ENCODE measurements around the gene MTX1. TPM values are rescaled to one million over a fixed set of nuclear protein-coding genes. Genes with fewer than 3 reads are reported as not detected.
A peak's percentile ranks its signal among the peaks of the same experiment; 100 is the strongest.

MTX1 gene
- polyA plus RNA-seq, 2 donors, result 43.6 to 51.4 TPM

DNA sequence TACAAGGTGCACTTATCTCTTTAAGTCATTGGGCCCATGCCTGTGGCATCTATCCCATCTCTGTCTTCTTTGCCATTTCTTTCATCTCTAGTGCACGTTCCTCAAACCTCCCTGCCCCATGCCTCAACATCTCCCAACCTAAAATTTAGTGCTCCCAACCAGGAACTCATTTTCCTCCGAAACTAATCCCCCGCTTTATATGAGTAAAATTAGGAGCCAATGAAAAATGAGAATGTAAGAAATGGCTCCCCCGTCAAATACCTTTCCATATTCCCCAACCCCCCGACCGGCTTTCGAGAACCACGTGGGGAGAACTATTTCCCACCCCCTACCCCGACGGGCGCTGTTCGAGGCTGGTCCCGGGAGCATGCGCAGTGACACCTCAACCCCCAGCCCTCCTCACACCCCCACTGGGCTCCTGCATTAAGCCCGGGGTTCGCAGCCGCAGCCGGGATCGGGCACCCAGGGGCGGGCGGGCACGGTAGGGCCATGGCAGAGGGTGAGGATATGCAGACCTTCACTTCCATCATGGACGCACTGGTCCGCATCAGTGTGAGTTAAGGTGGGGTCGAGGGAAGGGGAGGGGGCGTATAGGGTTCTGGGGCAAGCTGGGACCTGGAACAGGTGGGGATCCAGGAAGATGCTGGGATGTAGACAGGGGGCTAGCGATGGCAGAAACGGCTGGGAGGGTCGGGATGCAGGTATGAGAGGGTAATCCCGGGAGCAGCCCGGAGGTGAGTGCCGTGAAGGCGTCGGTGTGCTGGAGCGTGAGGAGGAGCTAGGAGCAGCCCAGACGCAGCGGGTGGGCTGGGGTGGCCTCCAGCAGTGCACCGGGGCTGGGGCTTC, 34.8 kb upstream of the MTX1 start, which contains the start of gene TRIM46:
Gene TRIM46, plus strand, starts transcription at position 372 of the 846 bp plus-strand sequence. Its CDS starts 118 bp downstream, at position 490.
- H3K4me3 ChIP-seq (ENCODE audit: low read depth in 1 of 2, low read length in 2 of 2), result peak within 1 kb of the TSS; percentile 81 to 86
- no peaks in the 10 kb centered on the region for H3K9me3 ChIP-seq (ENCODE audit: control insufficient read depth in 2 of 2, insufficient read depth in 1 of 2, low read depth in 1 of 2, low read length in 1 of 2)
- WGBS, 2 donors, result 2 to 4% methylated on average over 38 of the region's 38 CpGs
- peaks cover 0 to 11% of the 10 kb centered on the region in 2 donors for H3K4me1 ChIP-seq (ENCODE audit: control insufficient read depth in 2 of 2, insufficient read depth in 2 of 2, low read length in 1 of 2)
- no peaks in the 10 kb centered on the region for H3K27me3 ChIP-seq (ENCODE audit: control insufficient read depth in 1 of 2, insufficient read depth in 2 of 2, low read length in 2 of 2)
- peak within 1 kb of the TSS; percentile 90 to 96 for H3K27ac ChIP-seq (ENCODE audit: low read depth in 2 of 2, low read length in 1 of 2)
- peaks cover 0 to 11% of the 10 kb centered on the region in 2 donors for H3K36me3 ChIP-seq (ENCODE audit: control insufficient read depth in 2 of 2, insufficient read depth in 2 of 2, low read length in 1 of 2)

DNA sequence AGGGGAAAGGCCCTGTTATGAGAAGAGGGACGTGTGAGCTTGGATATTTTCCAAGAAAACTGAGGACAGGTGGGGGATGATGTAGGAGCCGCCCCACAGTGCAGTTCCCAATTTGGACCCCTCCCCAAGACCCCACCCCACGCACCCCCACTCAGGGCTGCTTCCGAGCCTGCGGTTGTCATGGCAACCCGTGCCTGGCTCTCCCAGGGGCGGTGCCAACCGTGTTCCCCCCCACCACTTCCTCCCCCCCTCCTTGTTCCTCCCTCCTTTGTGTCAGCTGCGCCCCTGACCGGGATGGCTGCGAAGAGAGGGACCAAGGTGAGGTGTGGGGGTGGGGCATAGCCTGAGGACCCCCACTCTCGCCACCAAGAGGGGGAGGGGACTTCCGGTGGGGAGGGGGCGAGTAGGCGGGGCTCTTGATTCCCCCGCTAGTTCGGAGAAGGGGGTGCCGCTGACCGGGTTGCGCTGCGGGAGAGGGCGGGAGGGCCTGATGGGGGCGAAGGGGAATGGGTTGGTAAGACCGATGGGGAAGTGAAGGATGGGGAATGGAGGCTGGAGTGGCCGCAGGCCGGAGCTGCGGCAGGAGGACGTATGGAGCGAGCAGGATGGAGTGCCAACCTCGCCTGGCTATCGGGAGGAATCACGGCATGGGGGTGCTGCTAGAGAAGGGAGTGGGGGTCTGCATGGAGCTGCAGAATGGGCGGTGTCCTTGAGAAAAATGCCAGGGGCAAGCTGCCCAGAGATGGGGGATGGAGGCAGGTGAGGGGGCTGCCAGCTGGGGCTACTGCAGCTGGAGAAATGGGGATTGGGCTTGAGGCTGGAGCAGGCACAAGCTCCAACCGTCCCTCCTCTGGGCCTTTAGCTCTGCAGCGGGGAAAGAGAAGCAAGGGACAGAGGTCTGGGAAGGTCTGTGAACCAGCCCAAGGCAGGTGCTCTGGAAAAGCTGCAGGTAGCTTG, 33.9 kb upstream of the MTX1 start:
- H3K4me1 ChIP-seq (ENCODE audit: control insufficient read depth in 2 of 2, insufficient read depth in 2 of 2, low read length in 1 of 2), result peaks cover 0 to 11% of the 10 kb centered on the region in 2 donors
- no peaks in the 10 kb centered on the region for H3K9me3 ChIP-seq (ENCODE audit: control insufficient read depth in 2 of 2, insufficient read depth in 1 of 2, low read depth in 1 of 2, low read length in 1 of 2)
- no peaks in the 10 kb centered on the region for H3K27me3 ChIP-seq (ENCODE audit: control insufficient read depth in 1 of 2, insufficient read depth in 2 of 2, low read length in 2 of 2)
- H3K36me3 ChIP-seq (ENCODE audit: control insufficient read depth in 2 of 2, insufficient read depth in 2 of 2, low read length in 1 of 2), result peaks cover 0 to 6% of the 10 kb centered on the region in 2 donors
- peak overlapping the region in 1 of 2 donors; percentile 35 for H3K4me3 ChIP-seq (ENCODE audit: low read depth in 1 of 2, low read length in 2 of 2)
- no peak overlapping the region for H3K27ac ChIP-seq (ENCODE audit: low read depth in 2 of 2, low read length in 1 of 2)
- WGBS, 2 donors, result 13% methylated on average over 30 to 35 of the region's 35 CpGs

DNA sequence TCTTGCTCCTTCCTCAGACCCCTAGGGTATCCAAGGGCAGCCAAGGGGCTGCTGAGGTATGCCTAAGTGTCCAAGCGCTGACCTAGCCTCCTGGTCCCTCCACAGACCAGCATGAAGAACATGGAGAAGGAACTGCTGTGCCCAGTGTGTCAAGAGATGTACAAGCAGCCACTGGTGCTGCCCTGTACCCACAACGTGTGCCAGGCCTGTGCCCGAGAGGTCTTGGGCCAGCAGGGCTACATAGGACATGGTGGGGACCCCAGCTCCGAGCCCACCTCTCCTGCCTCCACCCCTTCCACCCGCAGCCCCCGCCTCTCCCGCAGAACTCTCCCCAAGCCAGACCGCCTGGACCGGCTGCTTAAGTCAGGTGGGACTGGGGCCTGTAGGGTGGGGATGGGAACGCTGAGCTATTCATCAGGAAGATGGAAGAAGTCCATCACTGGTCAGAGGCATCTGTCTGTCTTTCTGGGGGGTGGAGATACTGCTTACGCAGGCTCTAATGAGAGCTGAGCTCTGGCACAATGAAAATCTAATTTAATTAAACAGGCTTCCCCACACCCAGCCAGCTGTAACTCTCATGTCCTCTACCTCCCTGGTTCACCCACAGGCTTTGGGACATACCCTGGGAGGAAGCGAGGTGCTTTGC, 33.1 kb upstream of the MTX1 start:
- Histone ChIP-seq H3K27ac (ENCODE audit: low read depth in 2 of 2, low read length in 1 of 2) (no peak overlapping the region), H3K4me1 (ENCODE audit: control insufficient read depth in 2 of 2, insufficient read depth in 2 of 2, low read length in 1 of 2) (peaks cover 0 to 11% of the 10 kb centered on the region in 2 donors), H3K27me3 (ENCODE audit: control insufficient read depth in 1 of 2, insufficient read depth in 2 of 2, low read length in 2 of 2) (no peaks in the 10 kb centered on the region), H3K4me3 (ENCODE audit: low read depth in 1 of 2, low read length in 2 of 2) (no peak overlapping the region), H3K9me3 (ENCODE audit: control insufficient read depth in 2 of 2, insufficient read depth in 1 of 2, low read depth in 1 of 2, low read length in 1 of 2) (no peaks in the 10 kb centered on the region), H3K36me3 (ENCODE audit: control insufficient read depth in 2 of 2, insufficient read depth in 2 of 2, low read length in 1 of 2) (peaks cover 0 to 3% of the 10 kb centered on the region in 2 donors)
- 89% methylated on average over 12 of the region's 12 CpGs for WGBS, 2 donors

DNA sequence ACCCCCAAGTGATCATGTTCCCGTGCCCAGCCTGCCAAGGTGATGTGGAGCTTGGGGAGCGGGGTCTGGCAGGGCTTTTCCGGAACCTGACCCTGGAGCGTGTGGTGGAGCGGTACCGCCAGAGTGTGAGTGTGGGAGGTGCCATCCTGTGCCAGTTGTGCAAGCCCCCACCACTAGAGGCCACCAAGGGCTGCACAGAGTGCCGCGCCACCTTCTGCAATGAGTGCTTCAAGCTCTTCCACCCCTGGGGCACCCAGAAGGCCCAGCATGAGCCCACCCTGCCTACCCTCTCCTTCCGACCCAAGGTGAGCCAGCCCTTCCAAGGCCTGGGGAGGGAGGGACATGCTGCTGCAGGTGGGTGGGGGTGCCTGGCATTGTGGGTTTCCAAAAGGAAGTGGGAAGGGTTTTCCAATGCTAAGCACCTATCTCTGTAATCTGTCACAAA, 32.5 kb upstream of the MTX1 start:
- WGBS, 2 donors, result 78 to 88% methylated on average over 9 of the region's 9 CpGs
- peaks cover 0 to 3% of the 10 kb centered on the region in 2 donors for H3K36me3 ChIP-seq (ENCODE audit: control insufficient read depth in 2 of 2, insufficient read depth in 2 of 2, low read length in 1 of 2)
- no peak overlapping the region for H3K27ac ChIP-seq (ENCODE audit: low read depth in 2 of 2, low read length in 1 of 2)
- no peaks in the 10 kb centered on the region for H3K27me3 ChIP-seq (ENCODE audit: control insufficient read depth in 1 of 2, insufficient read depth in 2 of 2, low read length in 2 of 2)
- no peaks in the 10 kb centered on the region for H3K9me3 ChIP-seq (ENCODE audit: control insufficient read depth in 2 of 2, insufficient read depth in 1 of 2, low read depth in 1 of 2, low read length in 1 of 2)
- H3K4me3 ChIP-seq (ENCODE audit: low read depth in 1 of 2, low read length in 2 of 2), result no peak overlapping the region
- peaks cover 0 to 11% of the 10 kb centered on the region in 2 donors for H3K4me1 ChIP-seq (ENCODE audit: control insufficient read depth in 2 of 2, insufficient read depth in 2 of 2, low read length in 1 of 2)

DNA sequence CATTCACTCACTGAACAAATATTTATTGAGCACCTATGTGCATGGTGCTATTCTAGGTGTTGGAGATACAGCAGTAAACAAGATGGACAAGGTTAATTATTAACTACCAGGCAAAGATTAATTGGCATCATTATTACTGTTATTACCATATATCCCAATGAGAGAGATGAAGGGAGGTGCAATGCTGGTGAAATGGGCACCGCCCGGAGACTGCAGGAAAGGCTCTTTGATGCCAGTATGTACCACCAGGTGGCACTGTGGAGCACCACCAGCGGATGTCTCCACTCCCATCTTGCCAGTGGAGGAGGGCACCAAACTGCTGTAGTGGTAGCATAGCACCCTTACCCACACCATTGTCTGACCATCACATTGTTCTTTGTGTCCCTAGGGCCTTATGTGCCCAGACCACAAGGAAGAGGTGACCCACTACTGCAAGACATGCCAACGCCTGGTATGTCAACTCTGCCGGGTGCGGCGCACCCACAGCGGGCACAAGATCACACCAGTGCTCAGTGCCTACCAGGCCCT, 31.9 kb upstream of the MTX1 start:
- WGBS, 2 donors, result 62% methylated on average over 8 of the region's 8 CpGs
- H3K27ac ChIP-seq (ENCODE audit: low read depth in 2 of 2, low read length in 1 of 2), result peak overlapping the region; percentile 67 to 82
- no peaks in the 10 kb centered on the region for H3K27me3 ChIP-seq (ENCODE audit: control insufficient read depth in 1 of 2, insufficient read depth in 2 of 2, low read length in 2 of 2)
- H3K4me3 ChIP-seq (ENCODE audit: low read depth in 1 of 2, low read length in 2 of 2), result no peak overlapping the region
- H3K4me1 ChIP-seq (ENCODE audit: control insufficient read depth in 2 of 2, insufficient read depth in 2 of 2, low read length in 1 of 2), result peaks cover 0 to 11% of the 10 kb centered on the region in 2 donors
- H3K36me3 ChIP-seq (ENCODE audit: control insufficient read depth in 2 of 2, insufficient read depth in 2 of 2, low read length in 1 of 2), result peaks cover 0 to 3% of the 10 kb centered on the region in 2 donors
- H3K9me3 ChIP-seq (ENCODE audit: control insufficient read depth in 2 of 2, insufficient read depth in 1 of 2, low read depth in 1 of 2, low read length in 1 of 2), result no peaks in the 10 kb centered on the region

DNA sequence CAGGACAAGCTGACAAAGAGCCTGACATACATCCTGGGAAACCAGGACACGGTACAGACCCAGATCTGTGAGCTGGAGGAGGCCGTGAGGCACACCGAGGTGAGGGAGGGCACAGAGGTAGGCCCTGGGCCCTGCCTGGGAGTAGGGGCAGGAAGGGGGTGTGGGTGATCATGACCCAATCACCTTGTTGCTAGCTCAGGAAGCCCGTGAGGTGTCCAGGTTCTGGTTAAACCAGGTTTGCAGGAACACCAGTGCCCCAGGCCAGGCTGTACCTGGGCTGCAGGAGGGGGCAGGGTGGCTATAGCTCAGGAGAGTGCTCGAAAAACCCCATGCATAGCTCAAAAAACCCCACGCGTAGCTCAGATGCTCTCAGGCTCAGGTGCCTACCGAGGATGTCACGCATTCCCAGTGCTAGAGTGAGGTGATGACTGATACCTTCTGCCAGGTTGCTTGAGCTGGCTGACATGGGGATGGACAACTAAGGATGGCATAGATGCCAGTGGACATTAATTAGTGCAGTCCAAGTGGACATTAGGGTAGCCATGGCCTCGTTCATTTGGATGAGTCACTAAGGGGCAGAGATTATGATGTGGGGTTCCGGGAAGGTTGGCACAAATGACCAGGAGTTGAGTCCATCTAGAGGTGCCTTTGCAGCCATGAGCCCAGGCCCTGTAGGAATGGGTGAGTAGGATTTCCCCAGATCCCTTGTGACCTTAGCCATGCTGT, 31.1 kb upstream of the MTX1 start:
- Histone ChIP-seq H3K36me3 (ENCODE audit: control insufficient read depth in 2 of 2, insufficient read depth in 2 of 2, low read length in 1 of 2) (peaks cover 0 to 3% of the 10 kb centered on the region in 2 donors), H3K27ac (ENCODE audit: low read depth in 2 of 2, low read length in 1 of 2) (peak overlapping the region; percentile 67 to 82), H3K4me3 (ENCODE audit: low read depth in 1 of 2, low read length in 2 of 2) (no peak overlapping the region), H3K27me3 (ENCODE audit: control insufficient read depth in 1 of 2, insufficient read depth in 2 of 2, low read length in 2 of 2) (no peaks in the 10 kb centered on the region), H3K4me1 (ENCODE audit: control insufficient read depth in 2 of 2, insufficient read depth in 2 of 2, low read length in 1 of 2) (peaks cover 0 to 11% of the 10 kb centered on the region in 2 donors), H3K9me3 (ENCODE audit: control insufficient read depth in 2 of 2, insufficient read depth in 1 of 2, low read depth in 1 of 2, low read length in 1 of 2) (no peaks in the 10 kb centered on the region)
- WGBS, 2 donors, result 69 to 72% methylated on average over 11 of the region's 11 CpGs

DNA sequence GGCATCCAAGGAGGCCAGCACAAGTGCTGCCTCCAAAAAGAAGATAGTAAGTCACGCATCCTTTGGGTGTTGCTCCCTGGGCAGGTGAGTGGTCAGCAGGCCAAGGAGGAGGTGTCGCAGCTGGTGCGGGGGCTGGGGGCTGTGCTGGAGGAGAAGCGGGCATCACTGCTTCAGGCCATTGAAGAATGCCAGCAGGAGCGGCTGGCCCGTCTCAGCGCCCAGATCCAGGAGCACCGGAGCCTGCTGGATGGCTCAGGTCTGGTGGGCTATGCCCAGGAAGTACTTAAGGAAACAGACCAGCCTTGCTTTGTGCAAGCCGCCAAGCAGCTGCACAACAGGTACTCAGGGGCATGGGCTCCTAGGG, 30.6 kb upstream of the MTX1 start:
- Histone ChIP-seq H3K4me1 (ENCODE audit: control insufficient read depth in 2 of 2, insufficient read depth in 2 of 2, low read length in 1 of 2) (peaks cover 0 to 11% of the 10 kb centered on the region in 2 donors), H3K27me3 (ENCODE audit: control insufficient read depth in 1 of 2, insufficient read depth in 2 of 2, low read length in 2 of 2) (no peaks in the 10 kb centered on the region), H3K27ac (ENCODE audit: low read depth in 2 of 2, low read length in 1 of 2) (peak overlapping the region in 1 of 2 donors; percentile 82), H3K36me3 (ENCODE audit: control insufficient read depth in 2 of 2, insufficient read depth in 2 of 2, low read length in 1 of 2) (peaks cover 0 to 3% of the 10 kb centered on the region in 2 donors), H3K4me3 (ENCODE audit: low read depth in 1 of 2, low read length in 2 of 2) (no peak overlapping the region), H3K9me3 (ENCODE audit: control insufficient read depth in 2 of 2, insufficient read depth in 1 of 2, low read depth in 1 of 2, low read length in 1 of 2) (no peaks in the 10 kb centered on the region)
- WGBS, 2 donors, result 95 to 98% methylated on average over 9 of the region's 9 CpGs

DNA sequence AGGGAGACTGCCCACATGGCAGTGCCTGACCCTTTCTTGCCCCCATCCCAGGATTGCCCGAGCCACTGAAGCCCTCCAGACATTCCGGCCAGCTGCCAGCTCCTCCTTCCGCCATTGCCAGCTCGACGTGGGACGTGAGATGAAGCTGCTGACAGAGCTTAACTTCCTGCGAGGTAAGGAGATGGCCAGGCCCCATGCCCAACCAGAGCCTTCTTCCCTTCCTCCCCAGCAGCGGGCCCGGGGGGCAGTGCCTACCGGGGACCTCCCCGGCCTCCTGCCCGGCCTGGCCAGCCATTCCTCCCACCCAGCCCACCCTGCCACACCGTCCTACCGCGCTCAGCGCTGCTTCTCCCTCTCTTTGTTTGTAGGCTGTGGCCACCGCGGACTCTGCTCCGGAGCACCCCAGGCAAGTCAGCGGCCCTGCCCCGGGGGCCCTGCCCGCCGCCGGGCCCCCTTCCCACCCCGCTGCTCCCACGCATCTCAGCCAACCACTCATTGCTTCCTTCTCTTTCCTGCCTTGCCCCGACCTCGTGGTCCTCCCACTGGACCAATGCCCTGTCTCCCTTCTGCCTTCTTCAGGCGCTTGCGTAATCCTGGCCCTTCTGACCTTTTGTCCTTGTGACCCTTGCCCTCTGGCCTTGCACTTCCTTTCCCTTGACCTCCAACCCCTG, 29.9 kb upstream of the MTX1 start:
- Histone ChIP-seq H3K4me3 (ENCODE audit: low read depth in 1 of 2, low read length in 2 of 2) (no peak overlapping the region), H3K27me3 (ENCODE audit: control insufficient read depth in 1 of 2, insufficient read depth in 2 of 2, low read length in 2 of 2) (no peaks in the 10 kb centered on the region), H3K9me3 (ENCODE audit: control insufficient read depth in 2 of 2, insufficient read depth in 1 of 2, low read depth in 1 of 2, low read length in 1 of 2) (no peaks in the 10 kb centered on the region), H3K27ac (ENCODE audit: low read depth in 2 of 2, low read length in 1 of 2) (no peak overlapping the region), H3K36me3 (ENCODE audit: control insufficient read depth in 2 of 2, insufficient read depth in 2 of 2, low read length in 1 of 2) (peaks cover 0 to 3% of the 10 kb centered on the region in 2 donors), H3K4me1 (ENCODE audit: control insufficient read depth in 2 of 2, insufficient read depth in 2 of 2, low read length in 1 of 2) (peaks cover 0 to 11% of the 10 kb centered on the region in 2 donors)
- 81 to 88% methylated on average over 26 to 30 of the region's 30 CpGs for WGBS, 2 donors
